ENCODE data around the gene EDAR.

EDAR gene

DNA sequence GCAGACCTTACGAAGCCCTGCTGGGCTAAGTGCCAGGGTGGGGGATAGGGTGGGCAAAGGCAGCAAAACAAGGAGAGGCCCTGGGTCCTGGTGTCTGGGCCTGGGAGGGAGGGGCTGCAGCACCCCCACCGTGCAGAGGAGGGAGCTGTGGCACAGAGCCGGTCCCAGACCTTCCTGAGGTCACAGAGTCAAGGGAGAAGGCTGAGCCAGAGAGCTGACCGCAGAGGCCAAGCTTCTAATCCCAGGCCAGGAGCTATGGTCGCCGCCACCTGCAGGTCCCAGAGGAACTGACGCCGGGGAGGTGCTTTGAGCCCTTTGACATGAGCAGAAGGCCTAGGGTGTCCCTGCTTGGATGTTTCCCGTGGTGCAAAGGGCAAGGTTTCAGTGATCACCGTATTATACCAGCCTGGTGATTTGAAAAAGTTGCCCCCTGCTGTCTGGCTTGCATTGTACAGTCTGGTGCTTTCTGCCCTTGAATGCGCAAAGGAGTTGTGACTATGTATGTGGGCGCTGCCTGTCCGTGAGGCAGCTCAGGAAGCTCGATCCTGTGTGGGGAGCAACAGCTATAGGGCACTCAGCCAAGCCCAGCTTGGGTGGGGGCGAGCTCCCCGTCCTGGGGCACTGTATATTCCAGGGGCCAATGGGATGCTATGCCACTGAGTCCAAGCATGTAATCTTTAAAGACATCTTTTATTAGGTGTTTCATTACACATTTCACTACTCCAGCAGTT, 44.3 kb downstream of the EDAR start:
- Mint-ChIP-seq H3K27ac (no peak overlapping the region), H3K27me3 (ENCODE audit: low read depth, poor library complexity) (no peaks in the 10 kb centered on the region), H3K9me3 (peaks cover 55% of the 10 kb centered on the region), H3K4me1 (peaks cover 22% of the 10 kb centered on the region), H3K4me3 (no peak overlapping the region), H3K36me3 (ENCODE audit: low read depth) (peaks cover 64% of the 10 kb centered on the region)
- TF ChIP-seq, protein P1, sequence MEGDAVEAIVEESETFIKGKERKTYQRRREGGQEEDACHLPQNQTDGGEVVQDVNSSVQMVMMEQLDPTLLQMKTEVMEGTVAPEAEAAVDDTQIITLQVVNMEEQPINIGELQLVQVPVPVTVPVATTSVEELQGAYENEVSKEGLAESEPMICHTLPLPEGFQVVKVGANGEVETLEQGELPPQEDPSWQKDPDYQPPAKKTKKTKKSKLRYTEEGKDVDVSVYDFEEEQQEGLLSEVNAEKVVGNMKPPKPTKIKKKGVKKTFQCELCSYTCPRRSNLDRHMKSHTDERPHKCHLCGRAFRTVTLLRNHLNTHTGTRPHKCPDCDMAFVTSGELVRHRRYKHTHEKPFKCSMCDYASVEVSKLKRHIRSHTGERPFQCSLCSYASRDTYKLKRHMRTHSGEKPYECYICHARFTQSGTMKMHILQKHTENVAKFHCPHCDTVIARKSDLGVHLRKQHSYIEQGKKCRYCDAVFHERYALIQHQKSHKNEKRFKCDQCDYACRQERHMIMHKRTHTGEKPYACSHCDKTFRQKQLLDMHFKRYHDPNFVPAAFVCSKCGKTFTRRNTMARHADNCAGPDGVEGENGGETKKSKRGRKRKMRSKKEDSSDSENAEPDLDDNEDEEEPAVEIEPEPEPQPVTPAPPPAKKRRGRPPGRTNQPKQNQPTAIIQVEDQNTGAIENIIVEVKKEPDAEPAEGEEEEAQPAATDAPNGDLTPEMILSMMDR (IDR thresholded peaks at IDR 0.05), result no peak
- no peak for DNase-seq

DNA sequence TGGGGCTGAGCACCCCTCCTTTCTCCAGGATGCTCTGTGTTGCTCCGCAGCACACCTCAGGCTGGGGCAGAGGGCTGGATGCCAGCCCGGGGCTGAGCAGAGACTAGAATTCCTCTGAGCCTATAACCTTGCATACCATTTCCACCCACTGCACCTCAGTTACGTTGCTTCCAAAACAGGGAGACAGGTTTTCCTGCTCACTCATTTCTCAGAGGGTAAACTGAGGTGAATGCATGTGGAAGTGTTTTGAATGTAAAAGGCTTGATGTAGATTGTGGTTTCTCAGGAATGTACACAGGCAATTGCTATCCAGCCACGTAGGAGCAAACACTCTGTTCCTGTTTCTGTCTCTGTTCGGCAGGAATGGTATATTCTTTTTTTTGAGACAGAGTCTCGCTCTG, 45.3 kb downstream of the EDAR start:
- peaks cover 46% of the 10 kb centered on the region for H3K9me3 Mint-ChIP-seq
- H3K36me3 Mint-ChIP-seq (ENCODE audit: low read depth), result peaks cover 67% of the 10 kb centered on the region
- TF ChIP-seq, protein P1 (IDR thresholded peaks at IDR 0.05), result no peak
- no peak overlapping the region for H3K4me3 Mint-ChIP-seq
- H3K27ac Mint-ChIP-seq, result peak overlapping the region; percentile 90
- DNase-seq, result no peak
- no peaks in the 10 kb centered on the region for H3K27me3 Mint-ChIP-seq (ENCODE audit: low read depth, poor library complexity)
- peaks cover 25% of the 10 kb centered on the region for H3K4me1 Mint-ChIP-seq

DNA sequence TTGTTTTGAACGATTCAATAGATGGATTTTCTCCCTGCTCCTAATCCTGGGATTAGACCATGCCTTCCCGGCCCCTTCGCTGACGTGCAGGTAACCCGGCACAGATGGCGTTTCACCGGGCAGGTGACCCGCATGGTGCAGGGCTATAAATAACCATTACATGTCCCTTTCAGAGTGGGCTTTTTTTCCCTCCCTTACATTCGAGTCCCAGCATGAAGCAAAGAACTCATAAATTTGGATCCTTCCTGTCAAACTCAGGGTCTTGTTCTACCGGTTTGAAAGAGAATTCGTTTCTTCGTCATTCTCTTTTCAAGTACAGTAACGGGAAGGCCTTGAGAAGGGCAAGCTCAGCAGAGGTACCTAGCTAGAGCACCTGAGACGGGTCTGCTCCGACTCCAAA, 46.1 kb downstream of the EDAR start:
- Mint-ChIP-seq H3K4me3 (no peak overlapping the region), H3K27ac (peak overlapping the region; percentile 39), H3K9me3 (peaks cover 37% of the 10 kb centered on the region), H3K36me3 (ENCODE audit: low read depth) (peaks cover 58% of the 10 kb centered on the region), H3K27me3 (ENCODE audit: low read depth, poor library complexity) (no peaks in the 10 kb centered on the region), H3K4me1 (peaks cover 25% of the 10 kb centered on the region)
- no peak for DNase-seq
- TF ChIP-seq, protein P1 (IDR thresholded peaks at IDR 0.05), result no peak

DNA sequence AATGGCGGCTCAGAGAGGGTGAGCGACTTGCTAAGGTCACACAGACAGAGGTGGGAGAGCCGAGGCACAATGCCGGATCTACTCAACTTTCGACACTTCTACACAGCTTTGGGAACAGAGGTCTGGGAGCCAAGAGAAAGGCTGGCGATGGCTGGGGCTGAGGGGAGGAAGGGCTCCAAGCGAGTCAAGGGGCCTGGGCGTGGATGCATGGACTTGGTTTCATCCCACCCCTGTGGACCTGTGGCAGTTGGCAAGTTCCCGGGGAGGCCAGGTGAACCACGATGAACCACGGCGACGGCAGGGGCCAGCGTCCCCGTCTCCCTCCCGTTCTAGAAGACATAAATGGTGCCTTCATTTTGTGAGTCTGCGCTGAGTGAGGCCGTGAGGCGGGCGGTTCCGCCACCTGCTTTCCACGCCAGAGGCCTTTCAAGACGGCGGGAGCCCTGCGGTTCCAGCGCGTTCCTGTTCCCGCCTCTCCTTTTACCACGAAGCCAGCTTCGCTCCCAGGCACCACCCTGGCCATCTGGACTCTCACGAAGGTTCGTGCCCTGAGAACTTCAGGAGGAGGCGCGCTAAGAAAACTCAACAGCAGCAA, 46.7 kb downstream of the EDAR start:
- Mint-ChIP-seq H3K9me3 (peaks cover 32% of the 10 kb centered on the region), H3K36me3 (ENCODE audit: low read depth) (peaks cover 53% of the 10 kb centered on the region), H3K27me3 (ENCODE audit: low read depth, poor library complexity) (no peaks in the 10 kb centered on the region), H3K4me1 (peaks cover 28% of the 10 kb centered on the region), H3K4me3 (no peak overlapping the region), H3K27ac (peak overlapping the region; percentile 39)
- TF ChIP-seq, protein P1 (IDR thresholded peaks at IDR 0.05), result no peak
- DNase-seq, result no peak

DNA sequence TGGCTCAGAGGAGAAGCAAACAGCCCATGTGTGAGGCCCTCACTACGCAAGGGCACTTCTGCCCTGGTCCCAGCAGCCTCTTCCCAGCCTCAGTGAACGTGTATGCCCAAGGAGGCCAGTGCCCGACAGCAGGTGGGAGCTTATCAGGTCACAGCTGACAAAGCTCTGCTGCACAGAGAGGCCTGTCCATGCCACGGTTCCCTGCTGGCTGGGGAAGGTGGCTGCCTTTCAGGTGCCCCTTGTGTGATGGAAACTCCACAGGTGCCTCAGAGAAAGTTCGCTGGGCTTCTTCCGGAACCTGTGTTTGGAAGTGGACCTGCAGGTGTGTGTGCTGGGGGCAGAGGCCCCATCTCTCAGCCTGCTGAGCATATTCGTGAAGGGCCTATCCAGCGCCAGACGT, 47.3 kb downstream of the EDAR start:
- no peaks in the 10 kb centered on the region for H3K27me3 Mint-ChIP-seq (ENCODE audit: low read depth, poor library complexity)
- H3K4me1 Mint-ChIP-seq, result peaks cover 34% of the 10 kb centered on the region
- no peak for DNase-seq
- H3K4me3 Mint-ChIP-seq, result no peak overlapping the region
- H3K36me3 Mint-ChIP-seq (ENCODE audit: low read depth), result peaks cover 47% of the 10 kb centered on the region
- H3K27ac Mint-ChIP-seq, result peak overlapping the region; percentile 36
- peaks cover 26% of the 10 kb centered on the region for H3K9me3 Mint-ChIP-seq
- TF ChIP-seq, protein P1 (IDR thresholded peaks at IDR 0.05), result no peak
